HG03457 (cell line): ENCODE results near the gene OR6K2.

Source experiments
- ATAC-seq: cut with Tn5 transposase; IDR thresholded peaks from one replicate; pipeline ENCODE4 v1.9.1; 2021; ENCODE audit warnings: moderate number of reproducible peaks; ENCODE audit not compliant: unreplicated experiment

The OR6K2 gene

GRCh38 chr1:158686111-158687009 lies 14.1 kb downstream of the OR6K2 start, which contains the start of gene SPTA1:
Gene SPTA1 (minus strand): TSS chr1:158686715. CDS start chr1:158686517, 198 bp downstream.
- no peak for ATAC-seq

- ATAC-seq = no peak
These were observed 15.4 kb downstream of the OR6K2 start for GRCh38 chr1:158685085-158685484.

- no peak for ATAC-seq
These were observed 18.8 kb downstream of the OR6K2 start for GRCh38 chr1:158681606-158682005.

- no peak for ATAC-seq
These were observed 21.2 kb downstream of the OR6K2 start for GRCh38 chr1:158679289-158679688.

GRCh38 chr1:158675563-158676323 lies 24.7 kb downstream of the OR6K2 start:
- no peak for ATAC-seq

GRCh38 chr1:158674302-158674701 lies 26.1 kb downstream of the OR6K2 start:
- no peak for ATAC-seq

GRCh38 chr1:158666037-158666436 lies 34.4 kb downstream of the OR6K2 start:
- ATAC-seq = no peak

- ATAC-seq = no peak
These were observed 45.9 kb downstream of the OR6K2 start for GRCh38 chr1:158654571-158654970.

- ATAC-seq = no peak
These were observed 46.4 kb downstream of the OR6K2 start for GRCh38 chr1:158654086-158654485.

- no peak for ATAC-seq
These were observed 47.6 kb downstream of the OR6K2 start for GRCh38 chr1:158652721-158653334.
